GM06990 (cell line): ENCODE data around the gene ATXN7L1.
A peak's percentile ranks its signal among the peaks of the same experiment; 100 is the strongest.

Source experiments
- DNase-seq: peaks from one replicate; pipeline ENCODE4 v3.0.0-alpha.2; 2011; ENCODE audit not compliant: insufficient read length; ENCODE audit errors: extremely low read depth
- H3K27me3 ChIP-seq: replicated peaks from 2 replicates; pipeline ENCODE4 v1.6.0; 2011; ENCODE audit warnings: low read length; ENCODE audit not compliant: control insufficient read depth, insufficient read depth
- H3K36me3 ChIP-seq: 2 replicates; pipeline ENCODE4 v1.5.1; 2011; ENCODE audit warnings: low read length; ENCODE audit not compliant: control insufficient read depth, insufficient read depth
- H3K4me3 ChIP-seq: replicated peaks from 2 replicates; pipeline ENCODE4 v1.5.1; 2011; ENCODE audit warnings: low read depth, mild to moderate bottlenecking, control low read depth, low read length
- TF ChIP-seq, protein P1 (sequence below): IDR thresholded peaks from 2 replicates; pipeline ENCODE4 v1.5.1; 2011; ENCODE audit warnings: low read length, control low read depth, mild to moderate bottlenecking, inconsistent platforms; ENCODE audit not compliant: insufficient read depth, poor library complexity, severe bottlenecking

ATXN7L1 gene

GRCh38 chr7:105815576-105815975, 60.8 kb downstream of the ATXN7L1 start:
- Histone ChIP-seq H3K36me3 (no peaks in the 10 kb centered on the region), H3K27me3 (no peaks in the 10 kb centered on the region), H3K4me3 (no peak overlapping the region)
- TF ChIP-seq, protein P1, sequence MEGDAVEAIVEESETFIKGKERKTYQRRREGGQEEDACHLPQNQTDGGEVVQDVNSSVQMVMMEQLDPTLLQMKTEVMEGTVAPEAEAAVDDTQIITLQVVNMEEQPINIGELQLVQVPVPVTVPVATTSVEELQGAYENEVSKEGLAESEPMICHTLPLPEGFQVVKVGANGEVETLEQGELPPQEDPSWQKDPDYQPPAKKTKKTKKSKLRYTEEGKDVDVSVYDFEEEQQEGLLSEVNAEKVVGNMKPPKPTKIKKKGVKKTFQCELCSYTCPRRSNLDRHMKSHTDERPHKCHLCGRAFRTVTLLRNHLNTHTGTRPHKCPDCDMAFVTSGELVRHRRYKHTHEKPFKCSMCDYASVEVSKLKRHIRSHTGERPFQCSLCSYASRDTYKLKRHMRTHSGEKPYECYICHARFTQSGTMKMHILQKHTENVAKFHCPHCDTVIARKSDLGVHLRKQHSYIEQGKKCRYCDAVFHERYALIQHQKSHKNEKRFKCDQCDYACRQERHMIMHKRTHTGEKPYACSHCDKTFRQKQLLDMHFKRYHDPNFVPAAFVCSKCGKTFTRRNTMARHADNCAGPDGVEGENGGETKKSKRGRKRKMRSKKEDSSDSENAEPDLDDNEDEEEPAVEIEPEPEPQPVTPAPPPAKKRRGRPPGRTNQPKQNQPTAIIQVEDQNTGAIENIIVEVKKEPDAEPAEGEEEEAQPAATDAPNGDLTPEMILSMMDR, result no peak
- DNase-seq, result no peak

- TF ChIP-seq, protein P1, result no peak
- H3K4me3 ChIP-seq, result no peak overlapping the region
- no peaks in the 10 kb centered on the region for H3K36me3 ChIP-seq
- DNase-seq, result no peak
- H3K27me3 ChIP-seq, result no peaks in the 10 kb centered on the region
Measured at GRCh38 chr7:105814481-105814880, 61.9 kb downstream of the ATXN7L1 start.

DNA sequence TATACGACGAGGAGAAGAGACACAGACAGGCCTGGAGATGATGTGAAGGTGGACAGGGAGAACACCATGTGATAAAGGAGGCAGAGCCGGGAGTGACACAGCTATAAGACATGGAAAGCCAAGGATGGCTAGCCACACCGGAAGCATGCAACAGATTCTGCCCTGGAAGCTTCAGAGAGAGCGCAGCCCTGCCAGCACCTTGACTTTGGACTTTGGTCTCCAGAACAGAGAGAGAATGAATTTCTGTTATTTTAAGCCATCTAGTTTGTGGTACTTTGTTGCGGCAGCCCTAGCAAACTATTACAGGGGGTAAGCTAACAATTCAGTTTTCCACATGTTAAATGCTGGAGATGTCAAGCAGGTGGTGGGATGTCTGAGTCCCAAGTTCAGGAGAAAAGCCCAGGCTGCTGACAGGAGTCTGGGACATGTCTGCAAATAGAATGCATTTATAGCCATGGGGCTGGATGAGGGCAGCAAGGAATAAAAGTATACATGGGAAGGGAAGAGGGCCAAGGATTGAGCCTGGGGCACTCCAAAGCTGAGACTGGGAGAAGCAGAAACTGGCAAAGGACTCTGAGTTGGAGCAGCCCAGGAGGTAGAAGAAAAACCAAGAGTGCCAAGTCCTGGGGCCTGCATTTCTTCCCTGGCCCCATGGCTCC, 65.1 kb downstream of the ATXN7L1 start:
- TF ChIP-seq, protein P1, result no peak
- H3K4me3 ChIP-seq, result no peak overlapping the region
- H3K27me3 ChIP-seq, result no peaks in the 10 kb centered on the region
- no peaks in the 10 kb centered on the region for H3K36me3 ChIP-seq
- no peak for DNase-seq

GRCh38 chr7:105810556-105810955, 65.8 kb downstream of the ATXN7L1 start:
- Histone ChIP-seq H3K4me3 (no peak overlapping the region), H3K27me3 (no peaks in the 10 kb centered on the region), H3K36me3 (no peaks in the 10 kb centered on the region)
- DNase-seq, result no peak
- TF ChIP-seq, protein P1, result no peak

DNA sequence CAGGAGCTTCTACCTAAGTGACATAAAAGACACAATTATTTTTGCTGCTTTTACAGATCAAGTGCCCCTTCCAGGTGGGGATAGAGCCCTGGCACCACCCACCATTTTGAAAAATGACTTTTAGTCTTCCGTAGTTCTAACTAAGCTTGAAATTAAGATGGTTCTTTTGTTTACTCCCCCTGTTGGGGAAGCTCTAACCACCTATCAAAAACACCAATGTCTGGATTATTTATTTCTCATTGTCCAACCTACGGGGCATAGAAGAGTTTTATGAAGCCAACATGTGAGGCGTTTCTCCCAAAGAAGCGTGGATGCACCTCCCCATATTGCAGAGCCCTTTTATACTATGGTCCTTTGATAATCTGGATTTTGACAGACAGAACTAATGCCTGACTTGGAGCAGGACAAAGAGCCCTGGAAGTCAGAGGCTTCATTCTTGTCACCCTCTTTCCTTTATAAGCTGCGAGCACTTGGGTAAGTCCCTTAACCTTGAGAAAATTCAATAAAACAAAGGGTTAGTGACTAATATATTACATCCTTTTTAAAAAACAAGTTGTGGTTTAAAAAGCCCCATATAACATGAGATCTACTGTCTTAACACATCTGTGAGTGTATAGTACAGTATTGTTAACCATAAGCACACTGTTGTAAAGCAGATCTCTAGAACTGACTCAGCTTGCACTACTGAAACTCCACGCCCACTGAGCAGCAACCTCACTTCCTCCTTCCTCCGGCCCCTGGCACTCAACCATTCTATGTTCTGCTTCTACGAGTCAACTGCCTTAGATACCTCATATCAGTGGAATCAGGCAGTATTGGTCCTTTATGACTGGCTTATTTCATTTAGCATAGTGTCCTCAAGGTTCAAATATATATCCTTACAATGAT, 67.5 kb downstream of the ATXN7L1 start:
- TF ChIP-seq, protein P1, result no peak
- DNase-seq, result peak; percentile 83
- Histone ChIP-seq H3K36me3 (no peaks in the 10 kb centered on the region), H3K27me3 (no peaks in the 10 kb centered on the region), H3K4me3 (no peak overlapping the region)
